Measurements from ENCODE around the gene TMEM135.

- TF ChIP-seq EP300 (IDR thresholded peaks at IDR 0.05; ENCODE audit: borderline replicate concordance in 1 of 2, low read depth in 1 of 2, low read length in 1 of 2) = no peak
- TF ChIP-seq CHD2 (IDR thresholded peaks at IDR 0.05; ENCODE audit: low read length, partially characterized antibody) = no peak
- no peak for TF ChIP-seq CTCF (IDR thresholded peaks at IDR 0.05)
- no peak for TF ChIP-seq YY1 (IDR thresholded peaks at IDR 0.05; ENCODE audit: low read depth)
- no peak for TF ChIP-seq NFIC (IDR thresholded peaks at IDR 0.05; ENCODE audit: borderline replicate concordance)
- no peak for TF ChIP-seq JUND (IDR thresholded peaks at IDR 0.05)
- TF ChIP-seq RCOR1 (IDR thresholded peaks at IDR 0.05; ENCODE audit: low read length) = no peak
- no peak for TF ChIP-seq POLR2AphosphoS5 (IDR thresholded peaks at IDR 0.05; ENCODE audit: low read depth, low read length)
- no peak for TF ChIP-seq SMC3 (IDR thresholded peaks at IDR 0.05; ENCODE audit: low read depth, low read length)
- TF ChIP-seq EZH2phosphoT487 (IDR thresholded peaks at IDR 0.05; ENCODE audit: borderline replicate concordance, low read depth) = no peak
- TF ChIP-seq RXRA (IDR thresholded peaks at IDR 0.05; ENCODE audit: borderline replicate concordance, low read depth) = no peak
- no peak for TF ChIP-seq TEAD4 (IDR thresholded peaks at IDR 0.05; ENCODE audit: borderline replicate concordance, insufficient read depth)
Measured at GRCh38 chr11:87122852-87123251, 85.1 kb downstream of the TMEM135 start.

Measured in SK-N-SH (cell line).